Neural cell (in vitro differentiated cells): ENCODE results near the gene PLPP3. TPM values are rescaled to one million over a fixed set of nuclear protein-coding genes. Genes with fewer than 3 reads are reported as not detected.

ENCODE experiments used
- H2AFZ ChIP-seq: fragments of 200-600, 300-800 bp; sonication (generic), shearing (Covaris generic); 2 replicates; pipeline ENCODE4 v1.6.0; 2014; ENCODE audit warnings: low read depth, mild to moderate bottlenecking, antibody characterized with exemption, low read length, moderate library complexity
- H3F3A ChIP-seq: fragments of 200-600 bp; shearing (Covaris generic); 2 replicates; pipeline ENCODE4 v1.6.1; 2016; ENCODE audit warnings: mild to moderate bottlenecking, moderate library complexity, mixed read lengths, antibody characterized with exemption, low read length; ENCODE audit not compliant: insufficient read depth, poor library complexity, severe bottlenecking
- H3K27ac ChIP-seq: fragments of 200-600, 300-800 bp; sonication (generic), shearing (Covaris generic); 2 replicates; pipeline ENCODE4 v1.5.1; 2014; ENCODE audit warnings: mild to moderate bottlenecking, low read length, moderate library complexity
- H3K27me3 ChIP-seq: fragments of 300-800, 200-600 bp; sonication (generic), shearing (Covaris generic); 2 replicates; pipeline ENCODE4 v1.6.0; 2014; ENCODE audit warnings: mild to moderate bottlenecking, low read depth, low read length, moderate library complexity; ENCODE audit not compliant: insufficient read depth
- H3K36me3 ChIP-seq: fragments of 300-800, 200-600 bp; sonication (generic), shearing (Covaris generic); 2 replicates; pipeline ENCODE4 v1.5.1; 2014; ENCODE audit warnings: mild to moderate bottlenecking, antibody characterized with exemption, low read length, moderate library complexity; ENCODE audit not compliant: insufficient read depth
- H3K4me2 ChIP-seq: fragments of 300-800, 200-600 bp; sonication (generic), shearing (Covaris generic); 2 replicates; pipeline ENCODE4 v1.6.0; 2014; ENCODE audit warnings: mild to moderate bottlenecking, low read length
- H3K4me3 ChIP-seq: fragments of 300-800, 200-600 bp; sonication (generic), shearing (Covaris generic); 2 replicates; pipeline ENCODE4 v1.5.1; 2014; ENCODE audit warnings: mild to moderate bottlenecking, low read length, moderate library complexity
- H3K79me2 ChIP-seq: fragments of 200-600 bp; shearing (Covaris generic); replicated peaks from 2 replicates; pipeline ENCODE4 v1.6.0; 2014; ENCODE audit warnings: mild to moderate bottlenecking, low read length, moderate library complexity; ENCODE audit not compliant: insufficient read depth
- H3K9ac ChIP-seq: fragments of 300-800, 200-600 bp; sonication (generic), shearing (Covaris generic); 2 replicates; pipeline ENCODE4 v1.6.1; 2016; ENCODE audit warnings: mild to moderate bottlenecking, low read length, mixed read lengths
- H3K9me2 ChIP-seq: fragments of 200-600 bp; shearing (Covaris generic); 2 replicates; pipeline ENCODE4 v1.6.1; 2016; ENCODE audit warnings: mild to moderate bottlenecking, low read length, mixed read lengths; ENCODE audit not compliant: insufficient read depth
- H3K9me3 ChIP-seq: fragments of 200-600, 300-800 bp; sonication (generic), shearing (Covaris generic); 2 replicates; pipeline ENCODE4 v1.6.1; 2016; ENCODE audit warnings: mild to moderate bottlenecking, mixed run types, low read length, moderate library complexity, mixed read lengths
- H4K20me1 ChIP-seq: fragments of 200-600 bp; shearing (Covaris generic); 2 replicates; pipeline ENCODE4 v1.6.1; 2016; ENCODE audit warnings: mild to moderate bottlenecking, mixed run types; ENCODE audit not compliant: insufficient read depth
- CTCF ChIP-seq: fragments of 450-650 bp; IDR thresholded peaks from 2 replicates; pipeline ENCODE4 v1.5.1; 2014; ENCODE audit warnings: antibody characterized with exemption, mild to moderate bottlenecking, moderate library complexity; ENCODE audit not compliant: poor library complexity, severe bottlenecking
- EP300 ChIP-seq: fragments of 450-650 bp; conservative IDR thresholded peaks from 2 replicates; pipeline ENCODE4 v1.6.1; 2014; ENCODE audit warnings: antibody characterized with exemption, mild to moderate bottlenecking, moderate library complexity; ENCODE audit not compliant: poor library complexity, severe bottlenecking
- EZH2 ChIP-seq: fragments of 200-600, 300-800 bp; shearing (Covaris generic), sonication (generic); IDR thresholded peaks from 2 replicates; pipeline ENCODE4 v1.6.1; 2014; ENCODE audit warnings: antibody characterized with exemption, low read length, borderline replicate concordance, mild to moderate bottlenecking; ENCODE audit not compliant: insufficient read depth, poor library complexity, severe bottlenecking
- MXI1 ChIP-seq: fragments of 450-650 bp; conservative IDR thresholded peaks from 2 replicates; pipeline ENCODE4 v1.6.1; 2014; ENCODE audit warnings: antibody characterized with exemption, mild to moderate bottlenecking; ENCODE audit not compliant: poor library complexity, severe bottlenecking
- POLR2AphosphoS5 ChIP-seq: IDR thresholded peaks from 2 replicates; pipeline ENCODE4 v1.6.1; 2012
- RAD21 ChIP-seq: fragments of 450-650 bp; conservative IDR thresholded peaks from 2 replicates; pipeline ENCODE4 v1.6.1; 2014; ENCODE audit warnings: antibody characterized with exemption, mild to moderate bottlenecking, moderate library complexity
- SMC3 ChIP-seq: fragments of 450-650 bp; conservative IDR thresholded peaks from 2 replicates; pipeline ENCODE4 v1.6.1; 2014; ENCODE audit warnings: antibody characterized with exemption, mild to moderate bottlenecking, moderate library complexity; ENCODE audit not compliant: poor library complexity
- TAF1 ChIP-seq: IDR thresholded peaks from 2 replicates; pipeline ENCODE4 v1.6.1; 2012; ENCODE audit warnings: low read depth
- polyA plus RNA-seq: library from polyadenylated mRNA; depleted of rRNA; stranded (reverse); fragments of >200 nt; gene quantifications from 2 replicates; pipeline ENCODE4 v1.2.3, GENCODE V29; 2014
- TF ChIP-seq, protein P1 (sequence below): IDR thresholded peaks from 2 replicates; pipeline ENCODE4 v1.6.1; 2012; ENCODE audit warnings: borderline replicate concordance

Gene PLPP3
- polyA plus RNA-seq, 1 donor from 2014 or later = 2.1 TPM

GRCh38 chr1:56537660-56538059, 41.7 kb downstream of the PLPP3 start:
- peaks cover 5% of the 10 kb centered on the region for H3K79me2 ChIP-seq
- TF ChIP-seq TAF1 = no peak
- TF ChIP-seq POLR2AphosphoS5 = no peak
- no peak for TF ChIP-seq EZH2
- no peaks in the 10 kb centered on the region for H3K36me3 ChIP-seq
- H3K27ac ChIP-seq = no peak overlapping the region
- no peak overlapping the region for H3K4me3 ChIP-seq
- no peak overlapping the region for H3K4me2 ChIP-seq
- no peaks in the 10 kb centered on the region for H4K20me1 ChIP-seq
- no peak overlapping the region for H3K9ac ChIP-seq
- H2AFZ ChIP-seq = no peak overlapping the region
- H3K27me3 ChIP-seq = no peaks in the 10 kb centered on the region
- no peaks in the 10 kb centered on the region for H3K9me3 ChIP-seq
- H3F3A ChIP-seq = no peaks in the 10 kb centered on the region
- no peaks in the 10 kb centered on the region for H3K9me2 ChIP-seq

- no peak overlapping the region for H3K27ac ChIP-seq
- no peaks in the 10 kb centered on the region for H3K27me3 ChIP-seq
- no peaks in the 10 kb centered on the region for H4K20me1 ChIP-seq
- H3K9me3 ChIP-seq = no peaks in the 10 kb centered on the region
- H3K9ac ChIP-seq = no peak overlapping the region
- H3K9me2 ChIP-seq = no peaks in the 10 kb centered on the region
- no peaks in the 10 kb centered on the region for H3F3A ChIP-seq
- no peak for TF ChIP-seq EZH2
- no peak for TF ChIP-seq TAF1
- no peak for TF ChIP-seq SMC3
- no peak for TF ChIP-seq EP300
- TF ChIP-seq MXI1 = no peak
- no peak for TF ChIP-seq CTCF
- no peak for TF ChIP-seq RAD21
- TF ChIP-seq, protein P1, sequence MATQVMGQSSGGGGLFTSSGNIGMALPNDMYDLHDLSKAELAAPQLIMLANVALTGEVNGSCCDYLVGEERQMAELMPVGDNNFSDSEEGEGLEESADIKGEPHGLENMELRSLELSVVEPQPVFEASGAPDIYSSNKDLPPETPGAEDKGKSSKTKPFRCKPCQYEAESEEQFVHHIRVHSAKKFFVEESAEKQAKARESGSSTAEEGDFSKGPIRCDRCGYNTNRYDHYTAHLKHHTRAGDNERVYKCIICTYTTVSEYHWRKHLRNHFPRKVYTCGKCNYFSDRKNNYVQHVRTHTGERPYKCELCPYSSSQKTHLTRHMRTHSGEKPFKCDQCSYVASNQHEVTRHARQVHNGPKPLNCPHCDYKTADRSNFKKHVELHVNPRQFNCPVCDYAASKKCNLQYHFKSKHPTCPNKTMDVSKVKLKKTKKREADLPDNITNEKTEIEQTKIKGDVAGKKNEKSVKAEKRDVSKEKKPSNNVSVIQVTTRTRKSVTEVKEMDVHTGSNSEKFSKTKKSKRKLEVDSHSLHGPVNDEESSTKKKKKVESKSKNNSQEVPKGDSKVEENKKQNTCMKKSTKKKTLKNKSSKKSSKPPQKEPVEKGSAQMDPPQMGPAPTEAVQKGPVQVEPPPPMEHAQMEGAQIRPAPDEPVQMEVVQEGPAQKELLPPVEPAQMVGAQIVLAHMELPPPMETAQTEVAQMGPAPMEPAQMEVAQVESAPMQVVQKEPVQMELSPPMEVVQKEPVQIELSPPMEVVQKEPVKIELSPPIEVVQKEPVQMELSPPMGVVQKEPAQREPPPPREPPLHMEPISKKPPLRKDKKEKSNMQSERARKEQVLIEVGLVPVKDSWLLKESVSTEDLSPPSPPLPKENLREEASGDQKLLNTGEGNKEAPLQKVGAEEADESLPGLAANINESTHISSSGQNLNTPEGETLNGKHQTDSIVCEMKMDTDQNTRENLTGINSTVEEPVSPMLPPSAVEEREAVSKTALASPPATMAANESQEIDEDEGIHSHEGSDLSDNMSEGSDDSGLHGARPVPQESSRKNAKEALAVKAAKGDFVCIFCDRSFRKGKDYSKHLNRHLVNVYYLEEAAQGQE = no peak
- TF ChIP-seq POLR2AphosphoS5 = no peak
- H3K4me2 ChIP-seq = no peak overlapping the region
- H2AFZ ChIP-seq = no peak overlapping the region
- H3K79me2 ChIP-seq = peaks cover 5% of the 10 kb centered on the region
- no peaks in the 10 kb centered on the region for H3K36me3 ChIP-seq
- no peak overlapping the region for H3K4me3 ChIP-seq
Observed at GRCh38 chr1:56535939-56536338, 43.4 kb downstream of the PLPP3 start.

- H3K9me2 ChIP-seq = no peaks in the 10 kb centered on the region
- H4K20me1 ChIP-seq = no peaks in the 10 kb centered on the region
- no peak for TF ChIP-seq RAD21
- H3K9me3 ChIP-seq = no peaks in the 10 kb centered on the region
- no peak overlapping the region for H3K4me3 ChIP-seq
- H3K4me2 ChIP-seq = no peak overlapping the region
- no peaks in the 10 kb centered on the region for H3F3A ChIP-seq
- no peak overlapping the region for H3K9ac ChIP-seq
- H3K27ac ChIP-seq = no peak overlapping the region
- no peak overlapping the region for H2AFZ ChIP-seq
- H3K79me2 ChIP-seq = peaks cover 5% of the 10 kb centered on the region
- no peaks in the 10 kb centered on the region for H3K27me3 ChIP-seq
- no peaks in the 10 kb centered on the region for H3K36me3 ChIP-seq
Observed at GRCh38 chr1:56535362-56535761, 44.0 kb downstream of the PLPP3 start.
